GM18868 (cell line): ENCODE results near the gene PDCL3.

Experiments
- ATAC-seq: cut with Tn5 transposase; IDR thresholded peaks from one replicate; pipeline ENCODE4 v1.9.1; 2021; ENCODE audit warnings: mild to moderate bottlenecking, moderate library complexity; ENCODE audit not compliant: unreplicated experiment

PDCL3 gene

DNA sequence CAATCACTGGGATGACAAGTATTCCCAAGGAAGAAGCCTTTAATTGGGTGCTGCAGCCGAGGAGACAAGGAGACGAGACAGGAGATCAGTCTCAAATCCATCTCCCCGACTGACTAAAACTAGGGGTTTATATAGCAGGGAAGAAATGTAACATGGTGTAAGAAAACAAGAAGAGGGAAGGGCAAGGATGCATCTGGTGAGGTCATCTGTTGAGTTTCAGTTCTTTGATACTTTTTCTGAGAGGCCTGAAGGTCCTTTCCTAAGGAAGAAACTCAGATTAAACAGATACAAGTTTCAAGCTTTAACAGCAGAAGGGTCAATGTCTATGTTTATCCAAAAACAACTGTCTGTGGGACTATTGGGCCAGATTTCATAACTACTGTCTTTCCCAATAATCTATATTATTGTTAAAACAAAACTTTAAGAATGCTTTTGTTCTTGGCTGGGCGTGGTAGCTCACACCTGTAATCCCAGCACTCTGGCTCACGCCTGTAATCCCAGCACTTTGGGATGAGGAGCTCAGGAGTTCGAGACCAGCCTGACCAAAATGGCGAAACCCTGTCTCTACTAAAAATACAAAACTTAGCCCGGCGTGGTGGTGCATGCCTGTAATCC lies 2.5 kb upstream of the PDCL3 start:
- ATAC-seq: no peak

GRCh38 chr2:100561191-100561590 lies 1.6 kb upstream of the PDCL3 start:
- ATAC-seq: no peak

DNA sequence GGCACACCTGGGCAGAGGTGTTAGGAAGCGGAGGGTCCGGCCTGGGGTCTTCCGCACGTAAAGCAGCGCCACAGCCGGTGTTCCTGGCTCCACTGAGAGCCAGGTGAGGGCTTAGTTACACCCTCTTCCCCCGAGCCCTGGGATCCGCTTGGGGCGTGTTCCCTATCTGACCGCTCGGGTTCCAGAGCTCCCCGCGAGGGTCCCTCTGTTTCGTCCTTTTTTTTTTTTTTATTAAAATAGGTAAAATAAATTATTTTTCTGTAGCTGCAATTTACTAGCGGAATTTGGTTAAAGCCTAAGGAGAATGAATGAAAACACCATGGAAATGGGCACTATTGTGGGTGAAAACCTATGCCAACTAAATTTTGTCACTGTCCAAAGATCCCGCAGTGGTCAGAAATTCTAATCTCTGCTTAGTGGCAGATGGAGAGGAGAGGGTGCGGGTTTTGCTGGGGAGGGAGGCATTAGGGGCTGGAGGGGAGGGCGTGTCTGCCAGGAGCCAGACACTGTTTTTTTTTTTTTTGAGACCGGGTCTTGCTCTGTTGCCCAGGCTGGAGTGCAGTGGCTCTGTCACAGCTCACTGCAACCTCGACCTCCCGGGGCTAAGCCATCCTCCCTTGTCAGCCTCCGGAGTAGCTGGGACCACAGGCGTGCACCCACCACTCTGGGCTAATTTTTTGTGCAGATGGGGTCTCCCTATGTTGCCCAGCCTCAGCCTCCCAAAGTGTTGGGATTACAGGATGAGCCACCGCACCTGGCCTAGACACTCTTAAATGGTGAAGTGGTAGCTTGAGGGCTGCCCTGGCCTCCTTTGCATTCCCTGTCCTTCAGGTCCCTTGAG lies 834 bp downstream of the PDCL3 start:
- peak; percentile 8 for ATAC-seq

DNA sequence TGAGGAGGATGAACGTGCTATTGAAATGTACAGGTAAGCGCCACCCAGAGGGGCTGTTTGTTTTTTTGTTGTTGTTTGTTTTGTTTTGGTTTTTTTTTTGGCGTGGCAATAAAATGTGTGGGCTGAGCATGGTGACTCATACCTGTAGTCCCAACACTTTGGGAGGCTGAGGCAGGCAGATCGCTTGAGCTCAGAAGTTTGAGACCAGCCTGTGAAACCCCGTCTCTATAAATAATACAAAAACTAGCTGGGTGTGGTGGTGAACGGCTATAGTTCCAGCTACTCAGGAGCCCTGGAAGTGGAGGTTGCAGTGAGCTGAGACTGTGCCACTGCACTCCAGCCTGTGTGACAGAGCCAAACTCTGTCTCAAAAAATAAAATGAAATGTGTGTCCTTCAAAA lies 6.2 kb downstream of the PDCL3 start:
- no peak for ATAC-seq

DNA sequence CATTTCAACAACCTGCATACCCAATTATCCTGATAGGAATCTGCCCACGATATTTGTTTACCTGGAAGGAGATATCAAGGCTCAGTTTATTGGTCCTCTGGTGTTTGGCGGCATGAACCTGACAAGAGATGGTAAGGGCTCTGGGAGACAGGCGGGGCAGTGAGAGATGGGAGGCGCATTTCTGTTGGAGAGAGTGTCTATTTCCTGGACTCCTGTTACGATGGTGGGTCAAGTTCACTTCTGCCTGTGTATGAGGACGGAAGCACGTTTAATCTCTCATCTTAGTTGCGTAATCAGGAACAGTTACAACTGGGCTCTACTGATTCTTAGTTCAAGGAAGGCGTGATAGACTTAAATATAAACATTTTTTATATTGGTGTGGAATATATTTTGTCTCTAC lies 8.9 kb downstream of the PDCL3 start:
- ATAC-seq: no peak

- no peak for ATAC-seq
Measured at GRCh38 chr2:100577777-100578176, 15.0 kb downstream of the PDCL3 start.

- peak; percentile 77 for ATAC-seq
Measured at GRCh38 chr2:100580367-100581276, 17.8 kb downstream of the PDCL3 start.

GRCh38 chr2:100581277-100581612 lies 18.5 kb downstream of the PDCL3 start:
- no peak for ATAC-seq

DNA sequence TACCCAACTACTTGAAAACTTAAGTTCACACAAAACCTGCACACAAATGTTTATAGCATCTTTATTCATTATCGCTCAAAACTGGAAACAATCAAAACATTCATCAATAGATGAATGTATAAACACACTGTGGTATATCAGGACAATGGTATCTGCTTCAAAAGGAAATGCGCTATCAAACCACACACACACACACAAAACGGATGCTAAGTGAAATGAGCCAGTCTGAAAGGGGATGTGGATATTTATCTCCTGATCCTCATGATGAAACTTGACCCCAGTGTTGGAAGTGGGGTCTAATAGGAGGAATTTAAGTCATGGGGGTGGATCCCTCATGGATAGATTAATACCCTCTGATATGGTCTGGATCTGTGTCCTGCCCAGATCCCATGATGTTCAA lies 22.0 kb downstream of the PDCL3 start:
- ATAC-seq: no peak

DNA sequence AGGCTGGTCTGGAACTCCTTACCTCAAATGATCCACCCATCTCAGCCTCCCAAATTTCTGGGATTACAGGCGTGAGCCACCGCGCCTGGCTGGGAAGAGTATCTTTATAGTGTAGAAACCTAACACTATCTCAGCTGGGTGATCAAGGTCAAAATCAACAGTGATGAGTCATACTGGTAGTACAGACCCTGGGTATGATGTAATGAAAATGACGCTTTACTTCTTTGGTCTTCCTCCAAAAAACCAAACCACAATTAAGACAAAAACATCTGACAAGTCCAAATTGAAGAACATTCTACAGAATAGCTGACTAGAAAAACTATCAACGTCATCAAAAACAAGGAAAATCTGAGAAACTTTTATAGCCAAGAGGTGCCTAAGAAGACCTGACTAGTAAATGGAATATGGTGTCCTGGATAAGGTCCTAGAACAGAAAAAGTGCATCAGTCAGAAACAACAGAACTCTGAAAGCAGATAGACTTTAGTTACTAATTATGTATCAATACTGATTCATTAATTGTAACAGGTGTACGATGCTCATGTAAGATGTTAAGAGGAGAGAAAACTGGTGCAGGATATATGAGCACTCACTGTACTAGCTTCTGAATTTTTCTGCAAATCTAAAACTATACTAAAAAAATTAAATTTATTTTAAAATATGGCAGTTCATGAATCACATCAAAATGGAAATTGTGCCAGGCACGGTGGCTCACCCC lies 25.4 kb downstream of the PDCL3 start:
- peak; percentile 83 for ATAC-seq

DNA sequence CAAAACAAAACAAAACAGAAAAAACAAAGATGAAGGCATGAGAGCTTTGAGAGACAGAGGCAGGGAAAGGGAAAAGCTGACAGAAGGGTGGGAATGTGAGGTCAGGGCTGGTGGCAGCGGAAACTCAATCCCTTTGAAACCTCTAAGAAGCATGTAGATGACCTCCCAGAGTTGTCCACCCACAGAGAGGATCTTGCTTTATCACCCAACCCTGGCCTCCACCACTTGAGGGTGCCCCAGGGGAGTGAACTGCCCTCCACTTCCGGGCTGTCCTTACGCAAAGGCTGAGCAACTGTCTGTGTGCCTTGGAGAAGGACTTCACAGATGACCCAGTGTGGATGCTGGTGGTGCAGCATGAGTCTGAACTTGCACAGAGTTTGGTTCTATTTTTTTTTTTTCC lies 26.7 kb downstream of the PDCL3 start:
- no peak for ATAC-seq

- ATAC-seq: no peak
Measured at GRCh38 chr2:100592226-100592625, 29.4 kb downstream of the PDCL3 start.

GRCh38 chr2:100596465-100596864 lies 33.7 kb downstream of the PDCL3 start:
- ATAC-seq: no peak

DNA sequence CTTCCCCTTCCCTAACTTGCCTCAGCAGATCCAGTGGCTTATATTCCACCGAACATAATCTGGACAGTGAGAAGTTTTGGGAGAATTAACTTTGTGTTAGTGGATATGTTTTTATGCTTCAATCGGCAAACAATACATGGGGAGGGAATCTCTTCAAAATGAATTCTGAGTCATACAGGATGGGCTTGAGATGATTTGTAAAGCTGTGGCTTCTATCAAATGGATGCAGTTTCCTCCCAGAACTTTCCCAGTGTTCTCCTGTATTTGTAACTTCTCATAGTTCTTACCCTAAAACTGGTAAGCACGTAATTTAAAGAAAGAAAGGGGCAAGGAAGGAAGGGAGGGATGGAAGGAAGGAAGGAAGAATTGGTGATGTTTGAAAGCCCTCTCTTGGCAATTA lies 36.8 kb downstream of the PDCL3 start:
- no peak for ATAC-seq

- ATAC-seq: no peak
Measured at GRCh38 chr2:100601661-100602060, 38.9 kb downstream of the PDCL3 start.

- ATAC-seq: no peak
Measured at GRCh38 chr2:100603414-100603813, 40.6 kb downstream of the PDCL3 start.

DNA sequence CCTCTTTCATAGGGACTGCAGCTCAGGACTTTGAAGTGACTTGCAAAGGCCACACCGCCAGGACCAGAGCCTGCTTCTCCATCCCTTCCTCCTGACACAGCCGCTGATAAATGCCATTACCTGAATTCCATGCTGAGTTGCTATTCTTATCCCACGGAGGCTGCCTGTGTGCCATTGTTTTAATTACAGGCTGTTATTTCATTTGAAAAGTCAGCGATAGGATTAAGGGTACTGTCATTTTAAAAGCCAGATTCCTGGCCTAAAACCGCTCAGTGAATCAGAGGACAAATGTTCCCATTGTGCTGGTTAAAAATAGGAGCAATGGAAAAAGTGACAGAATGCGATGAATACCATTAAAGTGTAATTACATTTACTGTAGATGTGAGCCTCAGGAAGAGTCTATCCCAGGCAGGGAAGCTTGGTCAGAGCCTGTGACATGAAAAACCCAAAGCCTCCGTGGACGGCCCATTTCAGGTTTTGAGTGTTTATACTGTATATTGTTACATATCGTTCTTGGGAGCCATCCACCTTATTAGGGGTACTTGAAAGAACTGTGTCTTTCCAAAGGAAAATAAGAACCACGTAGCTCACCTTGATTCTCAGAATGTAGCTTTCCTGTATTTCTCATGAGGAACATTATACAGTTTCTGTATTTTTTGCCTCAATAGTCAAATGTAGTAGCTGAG lies 41.3 kb downstream of the PDCL3 start:
- ATAC-seq: no peak

- no peak for ATAC-seq
Measured at GRCh38 chr2:100606332-100606725, 43.5 kb downstream of the PDCL3 start.

- no peak for ATAC-seq
Measured at GRCh38 chr2:100606726-100607343, 44.0 kb downstream of the PDCL3 start.

DNA sequence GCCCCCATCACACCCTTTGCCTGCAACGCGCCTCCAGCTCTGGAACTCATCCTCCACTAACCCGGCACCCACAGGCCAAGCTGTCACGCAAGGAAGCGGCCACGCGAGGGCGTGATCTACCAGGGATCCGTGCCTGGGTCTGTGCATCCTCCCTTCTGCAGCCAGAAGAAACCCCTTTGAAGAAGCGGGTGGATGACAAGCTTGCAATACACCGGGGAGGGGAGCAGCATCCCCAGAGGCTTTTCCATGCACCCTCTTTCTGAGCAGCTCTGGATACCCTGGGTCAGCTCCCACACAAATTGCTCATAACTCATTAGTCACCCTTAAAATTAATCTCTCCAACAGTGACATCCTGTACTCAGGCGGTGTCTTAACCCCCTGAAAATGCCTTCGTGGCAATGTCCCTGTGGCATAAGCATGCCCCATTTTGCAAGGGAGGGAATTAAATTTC lies 47.6 kb downstream of the PDCL3 start:
- ATAC-seq: peak; percentile 47
